ENCODE data around the gene ITIH1.

Gene ITIH1

DNA sequence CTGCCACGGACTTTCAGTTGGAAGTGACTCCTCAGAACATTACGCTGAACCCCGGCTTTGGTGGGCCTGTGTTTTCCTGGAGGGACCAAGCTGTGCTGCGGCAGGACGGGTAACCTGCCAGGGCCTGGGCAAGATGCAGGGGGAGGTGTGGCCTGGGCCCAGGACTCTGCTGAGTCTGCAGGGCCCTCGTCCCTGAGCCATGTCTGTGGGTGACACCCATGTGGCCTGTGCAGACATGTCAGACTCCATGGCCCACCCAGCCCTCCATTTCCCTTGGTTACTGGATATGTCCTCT, 12.3 kb downstream of the ITIH1 start:
- DNase-seq (ENCODE audit: low spot score): no peak

DNA sequence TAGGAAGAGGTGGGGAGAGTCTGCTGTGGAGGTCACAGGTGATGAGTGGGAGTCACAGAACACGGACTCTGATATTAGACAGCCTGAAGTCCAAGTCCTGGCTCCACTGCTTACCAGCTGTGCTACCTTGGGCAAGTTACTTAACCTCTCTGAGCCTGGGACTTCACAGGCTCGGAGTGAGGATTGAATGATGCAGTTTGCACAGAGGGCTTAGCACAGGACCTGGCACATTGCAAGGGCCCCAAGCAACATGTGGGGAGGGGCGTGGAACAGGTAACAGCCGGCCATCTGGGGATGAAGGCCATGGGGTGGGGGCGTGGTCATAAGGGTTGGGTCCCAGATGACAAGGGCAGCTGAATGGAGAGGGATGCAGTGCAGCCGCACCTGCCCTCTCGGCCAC, 12.9 kb downstream of the ITIH1 start:
- DNase-seq (ENCODE audit: low spot score): no peak

DNA sequence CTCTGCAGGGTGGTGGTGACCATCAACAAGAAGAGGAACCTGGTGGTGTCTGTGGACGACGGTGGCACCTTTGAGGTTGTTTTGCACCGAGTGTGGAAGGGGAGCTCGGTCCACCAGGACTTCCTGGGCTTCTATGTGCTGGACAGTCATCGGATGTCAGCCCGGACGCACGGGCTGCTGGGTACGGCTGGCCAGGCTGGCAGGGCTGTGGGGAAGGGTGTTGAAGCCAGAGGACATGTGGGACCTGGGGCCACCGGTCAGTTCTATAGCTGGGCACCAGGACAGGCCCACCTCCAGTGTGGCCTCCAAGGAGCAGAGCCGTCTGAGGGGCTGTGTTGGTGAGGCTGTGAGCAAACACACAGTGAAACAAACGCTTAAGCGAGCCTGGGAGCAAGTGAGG, 13.3 kb downstream of the ITIH1 start:
- no peak for DNase-seq (ENCODE audit: low spot score)

DNA sequence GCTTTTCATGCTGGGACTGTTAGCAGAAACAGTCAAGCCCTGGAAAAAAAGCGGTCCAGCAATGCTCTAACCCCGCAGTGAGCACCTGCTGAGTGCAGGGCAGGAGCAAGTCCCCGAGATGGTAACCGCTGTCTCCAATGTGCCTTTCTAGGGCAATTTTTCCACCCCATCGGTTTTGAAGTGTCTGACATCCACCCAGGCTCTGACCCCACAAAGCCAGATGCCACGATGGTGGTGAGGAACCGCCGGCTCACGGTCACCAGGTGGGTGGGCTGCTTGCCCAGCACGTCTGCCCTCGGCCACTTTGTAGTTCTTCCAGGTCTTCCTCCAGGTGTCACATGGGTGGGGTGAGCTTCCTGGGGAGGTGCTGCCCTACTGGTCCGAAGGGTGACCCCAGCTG, 14.0 kb downstream of the ITIH1 start:
- DNase-seq (ENCODE audit: low spot score): no peak

GRCh38 chr3:52791928-52792327, 14.5 kb downstream of the ITIH1 start:
- DNase-seq (ENCODE audit: low spot score): no peak

- DNase-seq (ENCODE audit: low spot score): no peak
These were observed 15.0 kb downstream of the ITIH1 start for GRCh38 chr3:52792413-52792812.

GRCh38 chr3:52792961-52793695, 15.7 kb downstream of the ITIH1 start:
- DNase-seq (ENCODE audit: low spot score): no peak

DNA sequence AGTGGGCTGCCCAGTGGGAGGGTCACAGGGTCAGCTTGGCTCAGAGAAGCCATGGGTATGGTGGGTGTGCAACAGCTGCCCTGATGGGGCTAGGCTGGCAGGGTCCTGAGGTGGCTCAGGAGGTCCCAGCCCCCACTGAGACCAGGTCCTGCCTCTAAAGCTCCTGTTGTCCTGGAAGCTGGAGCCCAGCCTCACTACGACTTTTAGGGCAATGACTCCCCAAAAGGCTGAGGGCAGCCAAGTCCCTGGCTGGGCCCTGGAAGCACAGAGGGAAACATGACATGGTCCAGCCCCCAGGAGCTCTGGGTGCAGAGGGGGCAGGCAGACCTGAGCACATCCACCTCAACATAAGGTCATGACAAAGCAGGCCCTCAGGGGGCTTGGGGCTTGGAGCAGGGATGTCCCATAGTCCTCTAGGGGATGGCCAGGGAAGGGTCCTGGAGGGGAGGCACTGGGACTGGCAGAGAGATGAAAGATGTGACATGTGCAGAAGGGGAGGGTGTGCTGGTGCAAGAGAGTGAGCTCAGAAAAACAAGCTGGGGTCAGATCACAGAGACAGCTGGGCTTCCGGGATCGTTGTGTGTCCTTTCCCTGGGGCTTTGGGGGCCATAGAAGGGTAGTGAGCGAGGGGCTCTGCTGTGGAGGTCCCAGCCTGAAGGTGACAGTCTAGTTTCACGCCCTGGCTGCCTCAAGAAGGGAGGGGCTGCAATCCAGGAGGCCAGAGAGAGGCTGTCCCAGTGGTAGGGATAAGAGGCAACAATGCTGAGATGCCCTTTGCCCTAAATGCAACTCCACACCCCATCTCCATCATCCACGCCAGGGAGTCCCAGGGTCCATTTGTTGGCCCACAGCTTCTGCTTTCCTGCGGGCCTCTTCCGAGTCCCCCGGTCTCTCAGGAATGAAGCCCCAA, 16.6 kb downstream of the ITIH1 start:
- no peak for DNase-seq (ENCODE audit: low spot score)

DNA sequence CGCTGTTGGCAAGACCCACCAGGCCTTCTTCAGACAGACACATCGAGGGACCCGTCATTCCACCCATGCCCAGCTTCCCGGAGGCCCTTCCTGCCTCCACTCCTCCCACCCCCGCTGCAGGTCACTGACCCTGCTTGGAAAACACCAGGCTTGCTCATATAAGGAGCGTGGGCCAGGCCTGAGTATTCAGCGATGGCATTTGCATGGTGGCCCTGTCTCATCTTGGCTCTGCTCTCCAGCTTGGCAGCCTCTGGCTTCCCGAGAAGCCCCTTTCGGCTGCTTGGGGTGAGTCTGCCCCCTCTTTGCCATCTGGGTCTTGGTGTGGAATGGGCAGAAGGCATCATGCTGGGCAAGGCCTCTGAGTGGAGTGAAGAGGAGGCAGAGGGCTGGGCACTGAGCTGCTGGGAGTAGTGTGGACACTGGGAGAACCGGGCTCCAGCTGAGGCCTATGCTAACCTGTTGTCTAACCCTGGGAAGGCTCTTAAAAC, 17.3 kb downstream of the ITIH1 start, which contains the start of gene ITIH3:
TSS of gene ITIH3 (plus strand) at position 185 of the 488 bp plus-strand sequence. CDS start at position 193, 8 bp downstream.
- no peak for DNase-seq (ENCODE audit: low spot score)

GRCh38 chr3:52795298-52795900, 18.0 kb downstream of the ITIH1 start:
- DNase-seq (ENCODE audit: low spot score): no peak

GRCh38 chr3:52796411-52796810, 19.0 kb downstream of the ITIH1 start:
- DNase-seq (ENCODE audit: low spot score): no peak

DNA sequence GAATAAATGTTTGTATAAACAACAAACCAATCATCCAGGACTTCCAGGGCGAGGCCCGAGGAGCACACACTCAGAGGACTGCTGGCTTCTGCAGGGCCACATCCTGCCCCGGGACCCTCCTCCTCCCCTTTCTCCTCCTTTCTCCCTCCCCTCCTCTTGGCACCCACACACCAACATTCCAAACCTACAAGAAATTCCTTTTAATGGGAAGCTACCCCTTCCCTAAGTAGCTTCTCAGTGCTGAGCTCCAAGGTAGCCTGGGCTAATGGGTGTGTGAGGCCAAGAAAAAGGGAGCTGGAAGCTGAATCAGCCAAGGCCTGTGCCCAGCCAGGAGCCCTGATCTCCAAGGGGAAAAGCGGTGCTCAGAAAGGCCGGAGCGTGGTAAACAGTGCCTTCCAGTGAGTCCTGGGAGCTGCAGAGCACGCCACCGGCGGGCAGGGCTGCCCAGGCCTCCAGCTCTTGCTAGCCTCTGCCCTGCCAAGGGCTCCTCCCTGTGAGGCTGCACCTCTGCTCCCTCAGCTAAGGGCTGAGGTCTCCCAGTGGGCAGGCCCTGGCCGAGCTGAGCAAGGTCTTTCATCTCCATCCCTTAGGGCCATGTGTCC, 21.1 kb downstream of the ITIH1 start:
- DNase-seq (ENCODE audit: low spot score): no peak

- DNase-seq (ENCODE audit: low spot score): peak; percentile 41
These were observed 21.6 kb downstream of the ITIH1 start for GRCh38 chr3:52798978-52799476.

- DNase-seq (ENCODE audit: low spot score): no peak
These were observed 22.7 kb downstream of the ITIH1 start for GRCh38 chr3:52800079-52800478.

GRCh38 chr3:52801839-52802238, 24.4 kb downstream of the ITIH1 start:
- peak; percentile 34 for DNase-seq (ENCODE audit: low spot score)

GRCh38 chr3:52805270-52806039, 28.1 kb downstream of the ITIH1 start:
- no peak for DNase-seq (ENCODE audit: low spot score)

GRCh38 chr3:52809149-52809548, 31.8 kb downstream of the ITIH1 start:
- no peak for DNase-seq (ENCODE audit: low spot score)

DNA sequence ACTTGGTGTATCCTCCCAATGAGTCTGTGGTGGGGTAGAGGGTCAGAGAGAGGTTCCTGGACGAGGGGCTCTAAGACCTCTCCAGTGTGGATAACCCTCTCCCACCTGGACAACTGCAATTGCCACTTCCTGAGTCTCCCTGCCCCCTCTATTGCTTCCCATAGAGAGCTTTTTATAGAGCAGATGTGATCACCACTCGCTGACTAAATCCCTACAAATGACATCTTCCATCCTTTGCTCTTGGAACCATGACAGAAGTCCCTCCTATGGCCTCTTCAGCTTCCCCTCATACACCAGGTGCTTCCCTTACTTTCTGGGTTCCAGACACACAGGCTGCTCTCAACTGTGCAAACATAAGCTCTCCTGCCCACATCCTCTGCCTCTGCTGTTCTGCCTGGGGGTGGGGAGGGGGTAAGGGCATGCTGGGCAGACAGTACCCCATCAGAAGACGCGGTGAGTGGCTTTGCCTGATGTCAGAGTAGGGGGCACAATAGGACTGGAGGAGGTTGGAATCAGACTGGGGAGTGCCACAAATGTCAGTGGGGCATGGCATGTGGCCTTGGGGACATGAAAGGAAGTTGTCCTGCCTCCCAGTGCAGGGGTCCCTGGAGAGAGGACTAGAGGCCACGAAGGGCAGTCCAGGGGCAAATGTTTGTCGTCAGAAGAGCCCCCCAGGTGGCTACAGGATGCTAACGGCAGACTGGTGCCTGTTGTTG, 32.4 kb downstream of the ITIH1 start:
- DNase-seq (ENCODE audit: low spot score): no peak

GRCh38 chr3:52810923-52811322, 33.5 kb downstream of the ITIH1 start:
- DNase-seq (ENCODE audit: low spot score): no peak

DNA sequence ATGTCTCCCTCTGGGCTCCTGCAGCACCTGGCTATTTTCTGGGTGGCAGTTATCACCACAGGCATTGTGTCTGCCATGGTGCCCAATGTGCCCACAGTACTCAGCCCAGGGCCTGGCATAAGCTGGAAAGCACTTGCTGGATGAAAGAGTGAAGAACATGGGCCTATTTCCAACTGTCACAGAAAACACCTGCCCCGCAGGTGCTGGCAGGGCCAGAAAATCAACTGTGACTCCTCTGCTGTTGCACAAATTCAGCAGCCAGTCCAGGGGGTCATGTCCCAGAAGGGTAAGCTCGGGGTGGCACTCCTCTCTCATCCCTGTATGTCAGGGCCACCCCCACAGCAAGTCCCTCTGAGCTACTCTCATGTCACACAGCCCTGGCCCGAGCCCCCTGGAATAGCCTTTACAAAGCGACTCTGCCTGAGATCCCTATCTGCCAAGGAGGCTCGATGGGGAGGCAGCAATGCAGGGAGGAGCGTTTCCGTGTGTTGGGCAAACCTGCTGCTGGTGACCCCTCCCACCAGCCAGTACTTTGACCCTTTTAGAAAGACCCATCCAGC, 34.1 kb downstream of the ITIH1 start:
- no peak for DNase-seq (ENCODE audit: low spot score)
